WTC11 (cell line): ENCODE data around the gene DTNB.

ENCODE experiments used
- FOXK1 ChIP-seq: sonication (generic); formaldehyde crosslinking; IDR thresholded peaks from 2 replicates; pipeline ENCODE4 v1.8.0; 2022; ENCODE audit warnings: mild to moderate bottlenecking, moderate library complexity, missing genetic modification reagents
- JAZF1 ChIP-seq: fragments of 250-450 bp; sonication (Bioruptor Pico); IDR thresholded peaks from 2 replicates; pipeline ENCODE4 v1.9.0; 2021; ENCODE audit warnings: moderate library complexity, mild to moderate bottlenecking, inconsistent platforms
- OVOL2 ChIP-seq: fragments of 250-450 bp; sonication (Bioruptor Pico); IDR thresholded peaks from 2 replicates; pipeline ENCODE4 v1.9.0; 2021; ENCODE audit warnings: mild to moderate bottlenecking, borderline replicate concordance
- TF ChIP-seq, protein P1 (sequence below): fragments of 200-600 bp; IDR thresholded peaks from 2 replicates; pipeline ENCODE4 v1.8.0; 2022; ENCODE audit warnings: antibody characterized with exemption
- TF ChIP-seq, protein P2 (sequence below): sonication (generic); formaldehyde crosslinking; IDR thresholded peaks from 2 replicates; pipeline ENCODE4 v1.8.1; 2023; ENCODE audit warnings: mild to moderate bottlenecking, missing genetic modification reagents, moderate library complexity
- TF ChIP-seq, protein P3 (sequence below): sonication (generic); formaldehyde crosslinking; IDR thresholded peaks from 2 replicates; pipeline ENCODE4 v1.8.0; 2022; ENCODE audit warnings: mild to moderate bottlenecking, missing genetic modification reagents
- TF ChIP-seq, protein P4 (sequence below): sonication (generic); formaldehyde crosslinking; IDR thresholded peaks from 2 replicates; pipeline ENCODE4 v1.8.1; 2023; ENCODE audit warnings: mild to moderate bottlenecking, missing genetic modification reagents
- TF ChIP-seq, protein P5 (sequence below): sonication (generic); formaldehyde crosslinking; IDR thresholded peaks from 2 replicates; pipeline ENCODE4 v1.8.1; 2022; ENCODE audit warnings: low read depth, missing genetic modification reagents, borderline replicate concordance
- TF ChIP-seq, protein P6 (sequence below): sonication (generic); formaldehyde crosslinking; IDR thresholded peaks from 2 replicates; pipeline ENCODE4 v1.8.0; 2022; ENCODE audit warnings: mild to moderate bottlenecking, missing genetic modification reagents

DNA sequence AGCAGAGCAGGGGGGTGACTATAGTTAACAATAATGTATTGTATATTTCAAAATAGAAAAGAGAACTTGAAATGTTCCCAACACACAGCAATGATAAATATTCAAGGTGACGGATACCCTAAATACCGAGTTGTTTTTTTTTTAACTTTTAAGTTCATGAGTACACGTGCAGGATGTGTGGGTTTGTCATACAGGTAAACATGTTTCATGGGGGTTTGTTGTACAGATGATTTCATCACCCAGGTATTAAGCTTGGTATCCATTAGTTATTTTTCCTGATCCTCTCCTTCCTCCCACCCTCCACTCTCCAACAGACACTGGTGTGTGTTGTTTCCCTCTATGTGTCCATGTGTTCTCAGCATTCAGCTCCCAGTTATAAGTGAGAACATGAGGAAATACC, 167.2 kb downstream of the DTNB start:
- TF ChIP-seq, protein P1, sequence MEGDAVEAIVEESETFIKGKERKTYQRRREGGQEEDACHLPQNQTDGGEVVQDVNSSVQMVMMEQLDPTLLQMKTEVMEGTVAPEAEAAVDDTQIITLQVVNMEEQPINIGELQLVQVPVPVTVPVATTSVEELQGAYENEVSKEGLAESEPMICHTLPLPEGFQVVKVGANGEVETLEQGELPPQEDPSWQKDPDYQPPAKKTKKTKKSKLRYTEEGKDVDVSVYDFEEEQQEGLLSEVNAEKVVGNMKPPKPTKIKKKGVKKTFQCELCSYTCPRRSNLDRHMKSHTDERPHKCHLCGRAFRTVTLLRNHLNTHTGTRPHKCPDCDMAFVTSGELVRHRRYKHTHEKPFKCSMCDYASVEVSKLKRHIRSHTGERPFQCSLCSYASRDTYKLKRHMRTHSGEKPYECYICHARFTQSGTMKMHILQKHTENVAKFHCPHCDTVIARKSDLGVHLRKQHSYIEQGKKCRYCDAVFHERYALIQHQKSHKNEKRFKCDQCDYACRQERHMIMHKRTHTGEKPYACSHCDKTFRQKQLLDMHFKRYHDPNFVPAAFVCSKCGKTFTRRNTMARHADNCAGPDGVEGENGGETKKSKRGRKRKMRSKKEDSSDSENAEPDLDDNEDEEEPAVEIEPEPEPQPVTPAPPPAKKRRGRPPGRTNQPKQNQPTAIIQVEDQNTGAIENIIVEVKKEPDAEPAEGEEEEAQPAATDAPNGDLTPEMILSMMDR, result no peak
- TF ChIP-seq, protein P2, sequence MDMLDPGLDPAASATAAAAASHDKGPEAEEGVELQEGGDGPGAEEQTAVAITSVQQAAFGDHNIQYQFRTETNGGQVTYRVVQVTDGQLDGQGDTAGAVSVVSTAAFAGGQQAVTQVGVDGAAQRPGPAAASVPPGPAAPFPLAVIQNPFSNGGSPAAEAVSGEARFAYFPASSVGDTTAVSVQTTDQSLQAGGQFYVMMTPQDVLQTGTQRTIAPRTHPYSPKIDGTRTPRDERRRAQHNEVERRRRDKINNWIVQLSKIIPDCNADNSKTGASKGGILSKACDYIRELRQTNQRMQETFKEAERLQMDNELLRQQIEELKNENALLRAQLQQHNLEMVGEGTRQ (CRISPR knock-in tag), result no peak
- no peak for TF ChIP-seq OVOL2 (CRISPR knock-in tag)
- TF ChIP-seq, protein P3, sequence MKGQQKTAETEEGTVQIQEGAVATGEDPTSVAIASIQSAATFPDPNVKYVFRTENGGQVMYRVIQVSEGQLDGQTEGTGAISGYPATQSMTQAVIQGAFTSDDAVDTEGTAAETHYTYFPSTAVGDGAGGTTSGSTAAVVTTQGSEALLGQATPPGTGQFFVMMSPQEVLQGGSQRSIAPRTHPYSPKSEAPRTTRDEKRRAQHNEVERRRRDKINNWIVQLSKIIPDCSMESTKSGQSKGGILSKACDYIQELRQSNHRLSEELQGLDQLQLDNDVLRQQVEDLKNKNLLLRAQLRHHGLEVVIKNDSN (CRISPR knock-in tag), result no peak
- TF ChIP-seq, protein P4, sequence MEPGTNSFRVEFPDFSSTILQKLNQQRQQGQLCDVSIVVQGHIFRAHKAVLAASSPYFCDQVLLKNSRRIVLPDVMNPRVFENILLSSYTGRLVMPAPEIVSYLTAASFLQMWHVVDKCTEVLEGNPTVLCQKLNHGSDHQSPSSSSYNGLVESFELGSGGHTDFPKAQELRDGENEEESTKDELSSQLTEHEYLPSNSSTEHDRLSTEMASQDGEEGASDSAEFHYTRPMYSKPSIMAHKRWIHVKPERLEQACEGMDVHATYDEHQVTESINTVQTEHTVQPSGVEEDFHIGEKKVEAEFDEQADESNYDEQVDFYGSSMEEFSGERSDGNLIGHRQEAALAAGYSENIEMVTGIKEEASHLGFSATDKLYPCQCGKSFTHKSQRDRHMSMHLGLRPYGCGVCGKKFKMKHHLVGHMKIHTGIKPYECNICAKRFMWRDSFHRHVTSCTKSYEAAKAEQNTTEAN (CRISPR knock-in tag), result no peak
- no peak for TF ChIP-seq FOXK1
- TF ChIP-seq, protein P5, sequence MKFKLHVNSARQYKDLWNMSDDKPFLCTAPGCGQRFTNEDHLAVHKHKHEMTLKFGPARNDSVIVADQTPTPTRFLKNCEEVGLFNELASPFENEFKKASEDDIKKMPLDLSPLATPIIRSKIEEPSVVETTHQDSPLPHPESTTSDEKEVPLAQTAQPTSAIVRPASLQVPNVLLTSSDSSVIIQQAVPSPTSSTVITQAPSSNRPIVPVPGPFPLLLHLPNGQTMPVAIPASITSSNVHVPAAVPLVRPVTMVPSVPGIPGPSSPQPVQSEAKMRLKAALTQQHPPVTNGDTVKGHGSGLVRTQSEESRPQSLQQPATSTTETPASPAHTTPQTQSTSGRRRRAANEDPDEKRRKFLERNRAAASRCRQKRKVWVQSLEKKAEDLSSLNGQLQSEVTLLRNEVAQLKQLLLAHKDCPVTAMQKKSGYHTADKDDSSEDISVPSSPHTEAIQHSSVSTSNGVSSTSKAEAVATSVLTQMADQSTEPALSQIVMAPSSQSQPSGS, result no peak
- TF ChIP-seq, protein P6, sequence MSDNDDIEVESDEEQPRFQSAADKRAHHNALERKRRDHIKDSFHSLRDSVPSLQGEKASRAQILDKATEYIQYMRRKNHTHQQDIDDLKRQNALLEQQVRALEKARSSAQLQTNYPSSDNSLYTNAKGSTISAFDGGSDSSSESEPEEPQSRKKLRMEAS (CRISPR knock-in tag), result no peak
- TF ChIP-seq JAZF1 (CRISPR knock-in tag), result no peak
